ENCODE data around the gene MSH3. TPM values are rescaled to one million over a fixed set of nuclear protein-coding genes. Genes with fewer than 3 reads are reported as not detected.
A peak's percentile ranks its signal among the peaks of the same experiment; 100 is the strongest.

MSH3 gene
- total and polyA plus RNA-seq, 2 of the 8 experiments (the other 6 are each of a cell fraction or from before 2014, with no cell fraction given) = 3.6 to 22.6 TPM

GRCh38 chr5:80799041-80799440, 144.6 kb downstream of the MSH3 start:
- FAIRE-seq = peak; percentile 24
- CTCF ChIA-PET (ENCODE audit: partially characterized antibody) = interaction anchor here (1.2 to 1.5 kb wide), 2 partner anchors 21 to 22 kb away, joined by 3 read pairs; no protein-coding TSS in a partner anchor
- Histone ChIP-seq H3K23me2 (ENCODE audit: low read depth, low read length) (no peaks in the 10 kb centered on the region), H3K4ac (replicated peaks; ENCODE audit: insufficient read length, low read depth, low read length) (no peak overlapping the region), H3K4me3 (ENCODE audit: extremely low read depth in 1 of 4, insufficient read depth in 2 of 4, low read depth in 3 of 4, low read length in 4 of 4) (no peak overlapping the region), H3K79me2 (ENCODE audit: control insufficient read depth in 1 of 2, insufficient read depth in 2 of 2, low read length in 2 of 2) (no peaks in the 10 kb centered on the region), H4K5ac (ENCODE audit: insufficient read length, low read depth, low read length) (no peak overlapping the region), H4K8ac (ENCODE audit: extremely low read depth, insufficient read depth, low read length) (peak overlapping the region; percentile 71; the same call in 1 of the 2 replicates), H3K36me3 (ENCODE audit: control insufficient read depth in 2 of 4, insufficient read depth in 4 of 4, low read length in 3 of 4) (peaks cover 0 to 3% (median 0%) of the 10 kb centered on the region in 4 experiments; a peak in 1 of 8 replicates), H2BK120ac (replicated peaks; ENCODE audit: low read depth, low read length) (no peak overlapping the region), H3K4me2 (ENCODE audit: insufficient read depth in 1 of 2, low read depth in 2 of 2, low read length in 2 of 2) (no peak overlapping the region), H2AK5ac (ENCODE audit: low read depth, low read length) (no peak overlapping the region), H3K9ac (replicated peaks in 1 of 4; ENCODE audit: extremely low read depth in 1 of 4, low read depth in 3 of 4, low read length in 3 of 4) (no peak overlapping the region), H3K79me1 (ENCODE audit: low read depth, low read length) (no peaks in the 10 kb centered on the region), H3K4me1 (replicated peaks in 1 of 4; ENCODE audit: control insufficient read depth in 3 of 4, insufficient read depth in 4 of 4, low read length in 3 of 4) (no peaks in the 10 kb centered on the region), H3K27ac (ENCODE audit: low read depth, low read length) (no peak overlapping the region), H3K14ac (ENCODE audit: insufficient read length) (no peak overlapping the region), H4K91ac (replicated peaks; ENCODE audit: insufficient read length, low read length) (no peak overlapping the region), H2BK20ac (ENCODE audit: low read length) (no peak overlapping the region), H3K18ac (ENCODE audit: extremely low read depth, low read length) (no peak overlapping the region), H2BK5ac (ENCODE audit: low read depth, low read length) (no peak overlapping the region), H2AFZ (ENCODE audit: low read length) (no peak overlapping the region), H2BK15ac (ENCODE audit: low read length) (no peak overlapping the region), H3K27me3 (replicated peaks in 1 of 4; ENCODE audit: control insufficient read depth in 3 of 4, extremely low read depth in 1 of 4, insufficient read depth in 3 of 4, low read length in 3 of 4) (no peaks in the 10 kb centered on the region), H4K20me1 (replicated peaks in 1 of 2; ENCODE audit: control insufficient read depth in 1 of 2, insufficient read depth in 2 of 2, low read length in 2 of 2) (peaks cover 0 to under 1% of the 10 kb centered on the region in 2 experiments), H3K56ac (replicated peaks; ENCODE audit: insufficient read length, low read depth, low read length) (no peak overlapping the region), H2BK12ac (ENCODE audit: low read depth, low read length) (no peak overlapping the region), H3K23ac (ENCODE audit: insufficient read length) (no peak overlapping the region), H3K9me3 (ENCODE audit: insufficient read depth in 2 of 2, low read depth in 1 of 2, low read length in 1 of 2) (no peaks in the 10 kb centered on the region)
- no peak for DNase-seq (ENCODE audit: low read depth in 1 of 2, low spot score in 2 of 2)
- 73% methylated on average over 4 of the region's 4 CpGs; no CpG with 5 or more reads in 1 of the 2 experiments for WGBS, 2 experiments (ENCODE audit: extremely low coverage in 1 of 2, insufficient coverage in 1 of 2, insufficient read length in 1 of 2, insufficient replicate concordance in 2 of 2, low coverage in 1 of 2, low lambda C conversion rate in 2 of 2, missing lambda C conversion rate in 1 of 2)
- POLR2A ChIA-PET (ENCODE audit: partially characterized antibody) = no interaction called here
- TF ChIP-seq PHF8 (conservative IDR thresholded peaks at IDR 0.05; ENCODE audit: low read depth, low read length) (no peak), MAX (IDR thresholded peaks at IDR 0.05) (no peak), CBX5 (IDR thresholded peaks at IDR 0.05; ENCODE audit: low read depth, low read length) (no peak), CHD2 (IDR thresholded peaks at IDR 0.05; ENCODE audit: low read length) (no peak), RBBP5 (IDR thresholded peaks at IDR 0.05; ENCODE audit: borderline replicate concordance, low read depth, low read length) (no peak), SP2 (IDR thresholded peaks at IDR 0.05; ENCODE audit: low read length) (no peak), YY1 (IDR thresholded peaks at IDR 0.05; ENCODE audit: low read depth, low read length) (no peak), SRF (IDR thresholded peaks at IDR 0.05; ENCODE audit: low read depth, low read length) (no peak), CREB1 (IDR thresholded peaks at IDR 0.05) (no peak), POU5F1 (IDR thresholded peaks at IDR 0.05; ENCODE audit: low read depth, low read length) (no peak)
- TF ChIP-seq, protein P1, sequence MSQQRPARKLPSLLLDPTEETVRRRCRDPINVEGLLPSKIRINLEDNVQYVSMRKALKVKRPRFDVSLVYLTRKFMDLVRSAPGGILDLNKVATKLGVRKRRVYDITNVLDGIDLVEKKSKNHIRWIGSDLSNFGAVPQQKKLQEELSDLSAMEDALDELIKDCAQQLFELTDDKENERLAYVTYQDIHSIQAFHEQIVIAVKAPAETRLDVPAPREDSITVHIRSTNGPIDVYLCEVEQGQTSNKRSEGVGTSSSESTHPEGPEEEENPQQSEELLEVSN (IDR thresholded peaks at IDR 0.05) = no peak

Data from H1 (cell line).